HEK293T (cell line): ENCODE measurements around the gene EIF4E2.

Source experiments
- CTCF ChIA-PET: fragments of 350-600 bp; formaldehyde crosslinking; extraction: SDS; loops from one replicate; lab custom pipeline; 2021; ENCODE audit warnings: antibody characterized with exemption, inconsistent platforms; lab: Yijun Ruan, JAX
- POLR2A ChIA-PET: fragments of 350-600 bp; formaldehyde crosslinking; extraction: SDS; loops from one replicate; lab custom pipeline; 2020; ENCODE audit warnings: antibody characterized with exemption, inconsistent platforms; lab: Yijun Ruan, JAX
- DNase-seq: peaks from one replicate; pipeline ENCODE4 v3.0.0; 2012; ENCODE audit warnings: mixed read lengths; ENCODE audit errors: extremely low spot score
- ARNT ChIP-seq: fragments of 450-650 bp; IDR thresholded peaks from 2 replicates; pipeline ENCODE4 v1.6.1; 2017; ENCODE audit warnings: mild to moderate bottlenecking
- BHLHE40 ChIP-seq: fragments of 450-650 bp; IDR thresholded peaks from 2 replicates; pipeline ENCODE4 v1.6.1; 2016; ENCODE audit warnings: mild to moderate bottlenecking, moderate library complexity, borderline replicate concordance
- CTBP1 ChIP-seq: fragments of 450-650 bp; IDR thresholded peaks from 2 replicates; pipeline ENCODE4 v1.6.1; 2016; ENCODE audit warnings: borderline replicate concordance
- ELF4 ChIP-seq: fragments of 450-650 bp; IDR thresholded peaks from 2 replicates; pipeline ENCODE4 v1.6.1; 2017; ENCODE audit warnings: antibody characterized with exemption
- FOXA1 ChIP-seq: fragments of 450-650 bp; IDR thresholded peaks from 2 replicates; pipeline ENCODE4 v1.6.1; 2016; ENCODE audit warnings: mild to moderate bottlenecking
- FOXK2 ChIP-seq: fragments of 450-650 bp; IDR thresholded peaks from 2 replicates; pipeline ENCODE4 v1.6.1; 2016; ENCODE audit warnings: mild to moderate bottlenecking
- FOXM1 ChIP-seq: fragments of 450-650 bp; IDR thresholded peaks from 2 replicates; pipeline ENCODE4 v1.6.1; 2017; ENCODE audit warnings: mild to moderate bottlenecking, borderline replicate concordance
- HDGF ChIP-seq: fragments of 450-650 bp; IDR thresholded peaks from 2 replicates; pipeline ENCODE4 v1.6.1; 2017; ENCODE audit warnings: antibody characterized with exemption, borderline replicate concordance
- L3MBTL2 ChIP-seq: fragments of 450-650 bp; conservative IDR thresholded peaks from 2 replicates; pipeline ENCODE4 v1.6.1; 2016; ENCODE audit warnings: mild to moderate bottlenecking
- LEF1 ChIP-seq: fragments of 450-650 bp; IDR thresholded peaks from 2 replicates; pipeline ENCODE4 v1.6.1; 2017; ENCODE audit warnings: mild to moderate bottlenecking, borderline replicate concordance
- NFRKB ChIP-seq: fragments of 450-650 bp; IDR thresholded peaks from 2 replicates; pipeline ENCODE4 v1.6.1; 2016; ENCODE audit warnings: mild to moderate bottlenecking, moderate library complexity
- SP1 ChIP-seq: fragments of 450-650 bp; IDR thresholded peaks from 2 replicates; pipeline ENCODE4 v1.6.1; 2017
- SUZ12 ChIP-seq: fragments of 450-650 bp; IDR thresholded peaks from 2 replicates; pipeline ENCODE4 v1.6.1; 2016; ENCODE audit warnings: mild to moderate bottlenecking
- TARDBP ChIP-seq: fragments of 450-650 bp; IDR thresholded peaks from 2 replicates; pipeline ENCODE4 v1.6.1; 2016
- ZNF384 ChIP-seq: fragments of 450-650 bp; IDR thresholded peaks from 2 replicates; pipeline ENCODE4 v1.6.1; 2016
- TF ChIP-seq, protein P1 (sequence below): fragments of 450-650 bp; IDR thresholded peaks from 2 replicates; pipeline ENCODE4 v1.6.1; 2016

EIF4E2 gene

DNA sequence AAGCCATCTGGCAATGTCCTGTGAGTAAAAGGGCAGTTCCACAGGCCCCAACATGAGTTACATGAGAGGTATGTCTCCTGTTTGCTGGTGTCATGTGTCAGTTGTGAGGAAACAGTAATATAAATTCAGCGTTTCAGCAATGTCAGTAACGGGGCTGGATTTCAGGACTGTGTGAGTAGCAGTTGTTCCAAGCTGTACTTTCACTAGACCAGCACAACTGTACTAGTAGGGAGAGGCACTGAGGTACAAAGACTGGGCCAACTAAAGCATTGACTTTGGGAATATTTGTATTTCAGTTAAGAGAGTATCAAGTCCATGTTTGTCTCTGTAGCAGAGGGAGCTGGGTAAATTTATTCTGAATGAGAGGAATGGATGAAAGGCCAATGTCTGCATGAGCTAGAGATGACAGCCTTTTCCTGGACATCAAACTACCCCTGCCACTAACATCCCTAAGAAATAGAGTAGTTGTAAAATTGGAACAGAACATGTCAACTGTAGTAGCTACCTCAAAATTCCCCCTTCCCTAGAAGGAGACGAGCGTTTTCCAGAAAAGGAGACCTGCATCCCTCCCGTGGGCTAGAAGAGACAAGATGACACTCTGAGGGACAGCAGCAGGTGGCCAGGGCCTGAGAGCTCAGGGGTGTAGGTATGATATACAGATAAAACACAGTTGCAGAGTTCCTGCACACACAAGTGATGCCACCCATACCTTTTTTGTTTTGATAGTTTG, 24.4 kb downstream of the EIF4E2 start:
- no peak for TF ChIP-seq CTBP1
- no peak for TF ChIP-seq L3MBTL2
- TF ChIP-seq, protein P1, sequence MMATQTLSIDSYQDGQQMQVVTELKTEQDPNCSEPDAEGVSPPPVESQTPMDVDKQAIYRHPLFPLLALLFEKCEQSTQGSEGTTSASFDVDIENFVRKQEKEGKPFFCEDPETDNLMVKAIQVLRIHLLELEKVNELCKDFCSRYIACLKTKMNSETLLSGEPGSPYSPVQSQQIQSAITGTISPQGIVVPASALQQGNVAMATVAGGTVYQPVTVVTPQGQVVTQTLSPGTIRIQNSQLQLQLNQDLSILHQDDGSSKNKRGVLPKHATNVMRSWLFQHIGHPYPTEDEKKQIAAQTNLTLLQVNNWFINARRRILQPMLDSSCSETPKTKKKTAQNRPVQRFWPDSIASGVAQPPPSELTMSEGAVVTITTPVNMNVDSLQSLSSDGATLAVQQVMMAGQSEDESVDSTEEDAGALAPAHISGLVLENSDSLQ: no peak
- TF ChIP-seq SUZ12: no peak
- no peak for TF ChIP-seq FOXK2
- TF ChIP-seq ELF4: no peak
- TF ChIP-seq LEF1: no peak
- POLR2A ChIA-PET: interaction anchor here (1.2 kb wide), 1 partner anchor 24 kb away, joined by 7 read pairs; the partner anchor contains the start of genes EIF4E2 and TIGD1
- no peak for DNase-seq
- CTCF ChIA-PET: no interaction called here

DNA sequence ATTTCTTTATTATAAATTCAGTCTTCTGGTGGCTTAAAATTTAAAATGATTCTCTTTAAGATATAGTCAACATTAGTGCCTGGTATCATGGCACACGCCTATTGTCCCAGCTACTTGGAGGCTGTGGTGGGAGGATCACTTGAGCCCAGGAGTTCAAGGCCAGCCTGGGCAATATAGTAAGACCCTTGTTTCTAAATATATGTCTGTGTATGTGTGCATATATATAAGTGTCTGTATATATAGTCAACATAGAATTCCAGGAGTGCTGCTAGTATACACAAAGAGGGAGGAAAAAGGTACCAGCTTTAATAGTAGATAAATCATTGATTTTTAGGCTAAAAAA, 24.9 kb downstream of the EIF4E2 start:
- DNase-seq: no peak
- POLR2A ChIA-PET: interaction anchor here (1.2 kb wide), 1 partner anchor 25 kb away, joined by 7 read pairs; the partner anchor contains the start of genes EIF4E2 and TIGD1
- CTCF ChIA-PET: no interaction called here
- no peak for TF ChIP-seq ELF4
- TF ChIP-seq SUZ12: no peak
- no peak for TF ChIP-seq ARNT
- TF ChIP-seq, protein P1: no peak
- no peak for TF ChIP-seq CTBP1
- TF ChIP-seq TARDBP: no peak
- TF ChIP-seq FOXM1: no peak
- no peak for TF ChIP-seq BHLHE40

DNA sequence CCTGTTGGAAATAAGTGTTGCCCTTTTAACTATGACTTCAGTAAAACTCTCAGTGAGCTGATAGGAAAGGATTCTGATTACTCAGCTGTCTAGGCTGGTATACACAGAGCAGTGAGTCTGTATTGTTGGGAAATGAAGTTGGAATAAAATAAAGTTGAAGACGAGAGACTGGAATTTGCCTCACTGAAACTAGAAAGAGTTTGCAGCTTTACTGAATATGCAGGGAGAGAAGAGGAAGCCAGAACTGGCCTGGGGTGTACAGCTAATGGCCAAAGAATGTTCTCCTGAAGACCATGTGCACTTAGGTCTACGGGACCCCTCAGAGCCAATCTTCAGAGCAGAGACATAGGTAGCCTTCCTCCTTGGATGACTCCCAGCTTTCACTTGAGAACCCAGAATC, 26.5 kb downstream of the EIF4E2 start:
- ChIA-PET POLR2A (no interaction called here), CTCF (no interaction called here)
- no peak for TF ChIP-seq ARNT
- TF ChIP-seq CTBP1: no peak
- TF ChIP-seq HDGF: no peak
- no peak for TF ChIP-seq LEF1
- TF ChIP-seq, protein P1: no peak
- TF ChIP-seq ZNF384: no peak
- TF ChIP-seq SP1: no peak
- TF ChIP-seq TARDBP: no peak
- TF ChIP-seq FOXM1: no peak
- no peak for TF ChIP-seq ELF4
- no peak for TF ChIP-seq NFRKB
- no peak for TF ChIP-seq SUZ12
- DNase-seq: no peak

DNA sequence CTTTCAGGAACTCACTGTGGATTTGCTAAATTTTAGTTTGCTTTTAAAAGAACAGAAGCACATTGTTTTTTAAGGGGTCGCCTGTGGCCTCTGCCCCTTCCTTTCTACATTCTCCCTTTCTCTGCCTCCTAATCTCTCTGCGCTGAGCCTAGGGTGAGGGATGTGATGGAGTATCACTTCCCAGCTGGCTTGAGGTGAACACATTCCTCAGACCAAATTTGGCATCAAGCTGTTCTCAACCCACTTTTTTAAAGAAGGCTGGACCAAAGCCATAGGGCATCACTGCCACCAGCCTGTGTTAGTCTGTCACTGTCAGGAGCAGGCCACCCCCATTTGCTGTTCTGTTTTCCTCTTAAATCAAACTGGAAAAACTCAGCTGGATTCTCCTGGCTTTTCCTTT, 27.4 kb downstream of the EIF4E2 start:
- DNase-seq: no peak
- CTCF ChIA-PET: interaction anchor here (0.6 kb wide), 1 partner anchor 23 kb away, joined by 6 read pairs; no protein-coding TSS in a partner anchor
- TF ChIP-seq SP1 (no peak), SUZ12 (no peak), FOXA1 (no peak), HDGF (no peak)
- TF ChIP-seq, protein P1: no peak
- POLR2A ChIA-PET: no interaction called here

DNA sequence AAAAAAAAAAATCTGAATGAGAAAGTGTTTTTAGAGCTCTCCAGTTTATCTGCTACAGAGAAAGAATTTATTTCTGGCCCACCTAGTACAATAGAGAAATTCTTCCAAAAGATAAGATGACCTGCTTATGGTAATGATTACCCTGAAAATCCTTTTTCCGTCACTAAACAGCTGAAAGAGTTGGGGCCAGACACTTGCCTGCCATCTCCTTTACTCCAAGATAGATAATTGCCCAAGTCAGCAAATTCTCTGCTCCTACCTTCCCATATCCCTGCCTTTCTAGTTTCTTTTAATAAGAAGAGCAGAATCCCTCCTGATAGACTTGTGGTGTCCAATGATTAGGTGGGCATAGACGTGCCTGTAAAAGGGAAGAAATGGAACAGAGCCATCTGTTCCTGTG, 28.1 kb downstream of the EIF4E2 start:
- POLR2A ChIA-PET: no interaction called here
- CTCF ChIA-PET: interaction anchor here (0.6 to 0.7 kb wide), 2 partner anchors 23 to 27 kb away, joined by 6 to 7 read pairs; no protein-coding TSS in a partner anchor

DNA sequence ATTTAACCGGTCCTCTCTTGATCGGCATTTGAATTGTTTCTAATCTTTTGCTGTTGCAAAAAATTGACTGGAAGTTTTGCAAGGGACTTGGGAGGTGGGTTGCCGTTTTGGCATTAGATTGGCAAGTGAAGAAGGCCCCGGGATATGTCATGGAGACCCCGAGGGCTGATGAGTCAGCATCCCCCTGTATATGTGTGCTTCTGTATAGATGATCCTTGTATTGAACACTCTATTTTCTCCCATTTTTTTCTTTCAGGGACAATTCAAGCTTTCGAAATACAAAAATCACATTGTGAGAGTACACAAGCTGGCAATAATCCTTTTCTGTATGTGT, 30.1 kb downstream of the EIF4E2 start:
- no peak for TF ChIP-seq ZNF384
- no peak for TF ChIP-seq TARDBP
- ChIA-PET CTCF (no interaction called here), POLR2A (no interaction called here)
- no peak for DNase-seq

More for the DNA sequence above, 28.1 kb downstream of the EIF4E2 start:
- DNase-seq: no peak
- TF ChIP-seq ZNF384 (no peak), SP1 (no peak), LEF1 (no peak), ELF4 (no peak), FOXA1 (no peak)

DNA sequence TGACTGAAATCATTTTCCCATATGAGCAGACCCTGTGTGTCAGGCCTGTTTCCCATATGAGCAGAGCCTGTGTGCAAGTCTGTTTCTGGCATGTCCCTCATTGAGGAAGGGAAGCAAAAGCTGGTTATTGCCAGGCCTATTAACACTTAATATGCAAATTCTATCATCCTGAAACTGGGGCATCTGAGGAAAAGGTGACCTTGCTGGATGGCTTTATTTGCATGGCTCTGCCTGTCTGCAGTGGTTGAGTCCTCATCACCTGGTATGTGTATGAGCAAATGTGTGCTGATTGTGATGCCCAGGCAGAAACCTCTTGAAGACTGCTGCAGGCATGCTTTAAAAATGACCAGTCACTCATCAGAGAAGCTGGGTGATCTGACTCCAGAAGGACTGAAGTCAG, 31.2 kb downstream of the EIF4E2 start:
- CTCF ChIA-PET: no interaction called here
- TF ChIP-seq ELF4: no peak
- TF ChIP-seq, protein P1: no peak
- no peak for TF ChIP-seq L3MBTL2
- no peak for TF ChIP-seq FOXK2
- TF ChIP-seq FOXA1: no peak
- TF ChIP-seq LEF1: no peak
- TF ChIP-seq CTBP1: no peak
- no peak for TF ChIP-seq NFRKB
- no peak for TF ChIP-seq TARDBP
- POLR2A ChIA-PET: no interaction called here
- no peak for DNase-seq
